Upper lobe of left lung (tissue), 6 donors: ENCODE results near the gene SH3GLB2. TPM values are rescaled to one million over a fixed set of nuclear protein-coding genes. Genes with fewer than 3 reads are reported as not detected.
"Not testable (repeated sequence)": the region's sequence is repeated elsewhere in the genome, so short reads cannot be mapped to it uniquely, and the experiment has no call there.

Source experiments
- ATAC-seq, 2 donors: fragments of 200-7000 bp; cut with Tn5 transposase; one replicate each; pipeline ENCODE4 v1.9.1; 2022; ENCODE audit warnings: mild to moderate bottlenecking in 2 of 2, moderate library complexity in 2 of 2; ENCODE audit not compliant: low FRiP score in 2 of 2
- DNase-seq, 2 donors: peaks; one replicate each; pipeline ENCODE4 v3.0.0-alpha.2; 2019 to 2020
- H3K27ac ChIP-seq, 4 donors: fragments of 200-600 bp; sonication (generic); one replicate each; pipeline ENCODE4 v1.5.1; 2016 to 2019
- H3K27me3 ChIP-seq, 4 donors: fragments of 200-600 bp; sonication (generic); one replicate each; pipeline ENCODE4 v1.5.1; 2017 to 2019
- H3K36me3 ChIP-seq, 4 donors: fragments of 200-600 bp; sonication (generic); one replicate each; pipeline ENCODE4 v1.5.1; 2016 to 2019
- H3K4me1 ChIP-seq, 4 donors: fragments of 200-600 bp; sonication (generic); one replicate each; pipeline ENCODE4 v1.5.1; 2018 to 2019
- H3K4me3 ChIP-seq, 4 donors: fragments of 200-600 bp; sonication (generic); one replicate each; pipeline ENCODE4 v1.5.1; 2017 to 2019; ENCODE audit warnings: mild to moderate bottlenecking in 2 of 4, moderate library complexity in 1 of 4
- H3K9me3 ChIP-seq, 4 donors: fragments of 200-600 bp; sonication (generic); one replicate each; pipeline ENCODE4 v1.5.1; 2018 to 2019
- EP300 ChIP-seq, 4 donors: sonication (generic); formaldehyde crosslinking; IDR thresholded peaks; one replicate each; pipeline ENCODE4 v1.5.1; 2017; ENCODE audit warnings: antibody characterized with exemption in 4 of 4, control low read depth in 2 of 4
- POLR2A ChIP-seq, 4 donors: fragments of 450-650 bp; IDR thresholded peaks; one replicate each; pipeline ENCODE4 v1.5.1; 2016 to 2017; ENCODE audit warnings: antibody characterized with exemption in 4 of 4, mild to moderate bottlenecking in 2 of 4
- POLR2AphosphoS5 ChIP-seq, 2 donors: sonication (generic); formaldehyde crosslinking; IDR thresholded peaks; one replicate each; pipeline ENCODE4 v1.5.1; 2017; ENCODE audit warnings: antibody characterized with exemption in 2 of 2
- WGBS, 2 donors: methylation state at CpG; one replicate each; pipeline ENCODE4 v1.1.5; 2017 to 2018; 5-methylcytosine and 5-hydroxymethylcytosine counted together
- total RNA-seq, 6 donors: library from RNA; depleted of rRNA in 4 of 6; stranded (reverse); fragments of >200 nt in 4 of 6; gene quantifications; one replicate each; pipeline versions ENCODE4 v1.1.0 to v1.2.1, GENCODE V29; 2016 to 2021
- TF ChIP-seq, protein P1 (sequence below), 6 experiments: fragments of 450-650 bp in 4 of 6; fragments of 200-600 bp in 2 of 6; sonication (generic) in 2 of 6; IDR thresholded peaks; one replicate each; pipeline ENCODE4 v1.5.1; 2016 to 2019; ENCODE audit warnings: antibody characterized with exemption in 6 of 6
- donor health status: DM: no; HTN: no; CAD: no; lungs with moderate emphysema.
- donor health status: DM: no; HTN: yes; CAD: no; lungs with severe emphysema.

Gene SH3GLB2
- total RNA-seq, 6 donors from 2014 or later = 69.6 to 202 (median 94.1) TPM

DNA sequence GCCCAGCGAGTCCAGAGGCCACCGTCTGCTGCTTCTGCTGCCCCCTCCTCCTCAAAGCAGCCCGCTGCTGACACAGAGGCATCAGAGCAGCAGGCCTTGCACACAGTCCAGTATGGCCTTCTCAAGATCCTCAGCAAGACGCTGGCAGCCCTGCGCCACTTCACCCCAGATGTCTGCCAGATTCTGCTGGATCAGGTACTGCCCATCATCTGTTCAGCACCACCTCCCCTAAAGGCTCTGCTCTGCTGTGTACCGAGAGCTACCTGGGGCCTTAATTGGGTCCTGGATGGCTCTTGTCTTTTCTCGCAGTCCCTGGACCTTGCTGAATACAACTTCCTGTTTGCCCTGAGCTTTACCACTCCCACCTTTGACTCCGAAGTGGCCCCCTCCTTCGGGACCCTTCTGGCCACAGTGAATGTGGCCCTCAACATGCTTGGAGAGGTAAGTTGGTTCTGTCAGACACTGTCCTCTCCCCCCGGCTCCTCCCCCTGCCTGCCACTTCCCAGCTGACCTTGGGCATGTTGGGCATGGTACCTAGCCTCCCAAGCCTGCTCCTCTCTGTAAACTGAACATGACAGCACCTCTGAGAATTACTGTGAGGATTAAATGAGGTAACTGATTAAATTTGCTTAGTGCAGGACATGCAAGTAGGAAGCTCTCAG lies 22.7 kb downstream of the SH3GLB2 start:
- Histone ChIP-seq H3K9me3 (no peaks in the 10 kb centered on the region), H3K36me3 (peaks cover 20 to 98% (median 83%) of the 10 kb centered on the region in 4 donors), H3K4me3 (no peak overlapping the region), H3K27me3 (no peaks in the 10 kb centered on the region), H3K4me1 (peaks cover 0 to 9% (median 5%) of the 10 kb centered on the region in 4 donors), H3K27ac (no peak overlapping the region)
- TF ChIP-seq, protein P1, sequence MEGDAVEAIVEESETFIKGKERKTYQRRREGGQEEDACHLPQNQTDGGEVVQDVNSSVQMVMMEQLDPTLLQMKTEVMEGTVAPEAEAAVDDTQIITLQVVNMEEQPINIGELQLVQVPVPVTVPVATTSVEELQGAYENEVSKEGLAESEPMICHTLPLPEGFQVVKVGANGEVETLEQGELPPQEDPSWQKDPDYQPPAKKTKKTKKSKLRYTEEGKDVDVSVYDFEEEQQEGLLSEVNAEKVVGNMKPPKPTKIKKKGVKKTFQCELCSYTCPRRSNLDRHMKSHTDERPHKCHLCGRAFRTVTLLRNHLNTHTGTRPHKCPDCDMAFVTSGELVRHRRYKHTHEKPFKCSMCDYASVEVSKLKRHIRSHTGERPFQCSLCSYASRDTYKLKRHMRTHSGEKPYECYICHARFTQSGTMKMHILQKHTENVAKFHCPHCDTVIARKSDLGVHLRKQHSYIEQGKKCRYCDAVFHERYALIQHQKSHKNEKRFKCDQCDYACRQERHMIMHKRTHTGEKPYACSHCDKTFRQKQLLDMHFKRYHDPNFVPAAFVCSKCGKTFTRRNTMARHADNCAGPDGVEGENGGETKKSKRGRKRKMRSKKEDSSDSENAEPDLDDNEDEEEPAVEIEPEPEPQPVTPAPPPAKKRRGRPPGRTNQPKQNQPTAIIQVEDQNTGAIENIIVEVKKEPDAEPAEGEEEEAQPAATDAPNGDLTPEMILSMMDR (IDR thresholded peaks at IDR 0.05) = no peak
- TF ChIP-seq EP300 (IDR thresholded peaks at IDR 0.05) (no peak), POLR2AphosphoS5 (IDR thresholded peaks at IDR 0.05) (no peak), POLR2A (IDR thresholded peaks at IDR 0.05) (no peak)
- ATAC-seq (no peak), DNase-seq (no peak)
- WGBS, 2 donors = 76 to 77% methylated on average over 9 of the region's 10 CpGs

DNA sequence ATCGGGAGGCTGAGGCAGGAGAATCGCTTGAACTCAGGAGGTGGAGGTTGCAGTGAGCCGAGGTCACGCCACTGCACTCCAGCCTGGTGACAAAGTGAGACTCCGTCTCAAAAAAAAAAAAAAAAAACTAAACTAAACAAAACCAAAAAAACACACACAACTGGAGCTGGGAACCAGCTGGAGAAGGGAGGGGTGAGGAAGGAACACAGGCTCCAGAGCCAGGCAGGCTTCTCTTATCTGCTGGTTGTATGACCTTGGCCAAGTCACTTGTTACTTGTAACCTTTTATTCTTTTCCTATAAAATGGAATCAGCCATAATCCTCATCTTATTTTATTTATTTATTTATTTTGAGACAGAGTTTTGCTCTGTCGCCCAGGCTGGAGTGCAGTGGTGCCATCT lies 24.0 kb downstream of the SH3GLB2 start:
- H3K27me3 ChIP-seq, DNase-seq, H3K9me3 ChIP-seq, ATAC-seq, H3K27ac ChIP-seq, H3K4me1 ChIP-seq, H3K4me3 ChIP-seq: not testable (repeated sequence)
- WGBS, 2 donors = 89 to 98% methylated on average over 6 of the region's 6 CpGs
- H3K36me3 ChIP-seq = peaks cover 29 to 98% (median 87%) of the 10 kb centered on the region in 4 donors

DNA sequence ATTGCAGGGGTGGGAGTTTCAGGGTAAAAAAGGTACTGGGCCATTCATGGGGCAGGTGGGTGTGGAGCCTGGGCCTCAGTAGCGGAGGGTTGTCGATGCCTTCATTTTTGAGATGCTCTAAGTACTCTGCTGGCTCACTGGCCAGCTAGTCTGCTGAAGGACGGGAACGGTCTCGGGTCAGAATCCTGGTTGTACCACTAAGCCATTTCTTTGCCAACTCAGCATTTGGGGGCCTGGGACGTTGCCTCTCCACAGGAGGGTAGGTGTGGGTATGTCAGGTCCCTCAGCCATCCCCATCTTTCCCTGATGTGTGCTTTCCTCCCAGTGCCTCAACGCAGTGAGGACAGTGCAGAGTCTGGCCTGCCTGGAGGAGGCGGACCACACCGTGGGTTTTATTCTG lies 25.1 kb downstream of the SH3GLB2 start:
- no peak overlapping the region for H3K4me3 ChIP-seq
- no peak for DNase-seq
- 97 to 100% methylated on average over 4 to 9 of the region's 9 CpGs for WGBS, 2 donors
- H3K9me3 ChIP-seq = no peaks in the 10 kb centered on the region
- TF ChIP-seq EP300 (IDR thresholded peaks at IDR 0.05) (no peak), POLR2AphosphoS5 (IDR thresholded peaks at IDR 0.05) (no peak), POLR2A (IDR thresholded peaks at IDR 0.05) (no peak)
- TF ChIP-seq, protein P1 (IDR thresholded peaks at IDR 0.05) = no peak
- no peaks in the 10 kb centered on the region for H3K27me3 ChIP-seq
- H3K27ac ChIP-seq = no peak overlapping the region
- peaks cover 36 to 98% (median 88%) of the 10 kb centered on the region in 4 donors for H3K36me3 ChIP-seq
- no peak for ATAC-seq
- H3K4me1 ChIP-seq = peaks cover 0 to 9% (median 5%) of the 10 kb centered on the region in 4 donors

DNA sequence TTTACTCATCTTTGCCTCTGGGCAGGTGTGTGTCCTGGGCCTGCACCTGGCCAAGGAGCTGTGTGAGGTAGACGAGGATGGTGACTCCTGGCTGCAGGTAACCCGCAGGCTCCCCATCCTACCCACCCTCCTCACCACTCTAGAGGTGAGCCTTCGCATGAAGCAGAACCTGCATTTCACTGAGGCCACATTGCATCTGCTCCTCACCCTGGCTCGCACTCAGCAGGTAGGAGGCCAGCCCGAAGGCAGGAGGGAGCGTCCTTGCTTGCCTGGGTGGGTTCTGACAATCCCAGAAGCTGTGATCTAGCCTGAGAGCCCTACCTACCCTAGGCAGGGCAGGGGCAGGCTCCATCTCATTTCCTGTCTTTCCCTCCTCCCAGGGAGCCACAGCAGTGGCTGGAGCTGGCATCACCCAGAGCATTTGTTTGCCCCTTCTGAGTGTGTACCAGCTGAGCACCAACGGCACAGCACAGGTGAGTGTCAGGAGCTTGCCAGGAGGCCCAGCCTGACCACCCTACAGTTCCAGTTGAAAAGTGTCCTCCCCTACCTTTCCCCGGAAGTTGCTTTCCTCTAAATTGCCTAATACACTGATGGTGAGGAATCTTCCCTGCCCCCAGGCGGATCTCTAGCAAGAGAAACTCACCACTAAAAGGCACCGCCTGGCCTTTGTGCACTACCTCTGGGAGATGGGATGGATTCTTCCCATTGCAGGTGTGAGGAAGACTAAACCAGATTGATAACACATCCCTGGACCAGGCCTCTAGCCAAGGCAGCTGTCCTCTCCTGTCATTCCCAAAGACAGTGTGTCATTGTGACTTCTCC lies 26.4 kb downstream of the SH3GLB2 start:
- peaks cover 0 to 5% (median 4%) of the 10 kb centered on the region in 4 donors for H3K4me1 ChIP-seq
- peak in 1 of 2 donors; percentile 3 for ATAC-seq
- H3K27me3 ChIP-seq = no peaks in the 10 kb centered on the region
- peak in 1 of 2 donors; percentile 27 for DNase-seq
- TF ChIP-seq EP300 (IDR thresholded peaks at IDR 0.05) (no peak), POLR2AphosphoS5 (IDR thresholded peaks at IDR 0.05) (no peak), POLR2A (IDR thresholded peaks at IDR 0.05) (no peak)
- TF ChIP-seq, protein P1 (IDR thresholded peaks at IDR 0.05) = no peak
- no peak overlapping the region for H3K4me3 ChIP-seq
- H3K36me3 ChIP-seq = peaks cover 46 to 99% (median 91%) of the 10 kb centered on the region in 4 donors
- no peak overlapping the region for H3K27ac ChIP-seq
- no peaks in the 10 kb centered on the region for H3K9me3 ChIP-seq
- WGBS, 2 donors = 94 to 100% methylated on average over 6 to 10 of the region's 10 CpGs

DNA sequence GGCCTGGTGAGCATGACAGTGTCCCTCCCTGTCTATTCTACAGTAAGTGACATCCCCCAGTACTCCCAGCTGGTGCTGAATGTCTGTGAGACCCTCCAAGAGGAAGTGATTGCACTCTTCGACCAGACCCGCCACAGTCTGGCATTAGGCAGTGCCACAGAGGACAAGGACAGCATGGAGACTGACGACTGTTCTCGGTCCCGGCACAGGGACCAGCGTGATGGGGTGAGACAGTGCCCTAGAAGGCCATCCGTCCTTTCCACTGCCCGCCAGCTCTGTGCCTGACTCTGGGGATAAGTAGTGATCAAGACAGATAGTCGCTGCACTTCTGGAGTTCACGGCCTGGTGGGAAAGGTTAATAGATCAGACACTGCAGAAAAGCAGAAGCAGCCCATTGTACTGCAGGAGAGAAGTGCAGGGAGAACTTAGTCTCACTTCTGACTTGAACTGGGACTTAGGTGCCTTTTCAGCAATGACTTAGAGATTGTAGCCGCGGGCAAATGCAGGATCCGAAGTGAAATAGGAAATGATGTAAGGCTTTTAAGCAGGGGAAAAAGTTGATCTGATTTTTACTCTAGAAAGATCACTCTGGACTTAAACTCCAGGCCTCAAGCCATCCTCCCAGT lies 28.4 kb downstream of the SH3GLB2 start:
- no peak for TF ChIP-seq EP300 (IDR thresholded peaks at IDR 0.05)
- TF ChIP-seq POLR2A (IDR thresholded peaks at IDR 0.05) = no peak
- TF ChIP-seq, protein P1 (IDR thresholded peaks at IDR 0.05) = no peak
- TF ChIP-seq POLR2AphosphoS5 (IDR thresholded peaks at IDR 0.05) = no peak
- WGBS, 2 donors = 86 to 95% methylated on average over 13 of the region's 13 CpGs
- Histone ChIP-seq H3K4me1 (no peaks in the 10 kb centered on the region), H3K4me3 (no peak overlapping the region), H3K27me3 (no peaks in the 10 kb centered on the region), H3K9me3 (no peaks in the 10 kb centered on the region), H3K36me3 (peaks cover 50 to 99% (median 90%) of the 10 kb centered on the region in 4 donors), H3K27ac (no peak overlapping the region)
- ATAC-seq (no peak), DNase-seq (no peak)
